Mesangial cell (primary cell): ENCODE results near the gene PLD4. TPM values are rescaled to one million over a fixed set of nuclear protein-coding genes. Genes with fewer than 3 reads are reported as not detected.

Experiments
- total RNA-seq: library from RNA; depleted of rRNA; stranded (reverse); fragments of >200 nt; gene quantifications from 2 replicates; pipeline ENCODE4 v1.2.3, GENCODE V29; 2015

The PLD4 gene
- total RNA-seq: under 0.01 TPM in 1 of 2 replicates, not detected in the other

DNA sequence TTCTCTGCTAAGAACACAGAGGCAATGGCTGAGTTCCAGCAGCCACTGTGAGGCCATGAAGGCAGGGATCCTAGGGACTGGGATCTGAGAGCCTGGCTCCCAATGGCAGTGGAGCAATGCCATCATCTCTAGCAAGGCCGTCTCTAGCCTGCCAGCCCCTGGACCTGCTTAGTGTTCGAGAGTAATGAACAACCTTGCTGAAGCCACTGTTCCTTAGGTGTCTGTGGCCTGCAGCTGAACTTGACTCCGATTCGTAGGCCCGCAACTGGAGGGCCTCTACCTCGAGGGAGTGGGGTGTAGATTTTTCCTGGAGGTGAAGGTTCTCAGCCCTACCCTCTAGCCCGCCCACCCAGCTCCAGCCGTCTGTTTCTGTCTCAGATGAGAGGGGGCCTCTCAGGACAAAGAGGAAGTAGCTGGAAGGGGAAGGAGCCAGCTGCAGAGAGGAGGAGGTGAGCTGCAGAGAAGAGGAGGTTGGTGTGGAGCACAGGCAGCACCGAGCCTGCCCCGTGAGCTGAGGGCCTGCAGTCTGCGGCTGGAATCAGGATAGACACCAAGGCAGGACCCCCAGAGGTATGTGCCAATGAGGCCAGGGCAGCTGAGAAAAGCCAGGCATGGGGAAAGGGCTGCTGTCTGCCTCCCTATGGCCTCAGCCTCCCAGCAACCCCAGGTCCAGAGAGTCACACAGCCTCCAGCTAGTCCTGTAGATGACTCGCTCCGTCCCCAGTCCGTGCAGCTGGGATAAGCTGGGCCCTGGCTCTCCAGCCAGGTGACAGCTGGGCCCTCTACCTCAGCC, at the start of gene PLD4:
PLD4 (plus strand) TSS at position 459 of the 793 bp plus-strand sequence. CDS start 2,262 bp downstream, outside the sequence.

GRCh38 chr14:104977681-104978653, 53.3 kb downstream of the PLD4 start, which contains the start of gene AHNAK2:
AHNAK2 (minus strand) TSS chr14:104978374; CDS start chr14:104978237, 137 bp downstream.

Other genes starting within 250 kb of the PLD4 start
- gene INF2, start 235.3 kb upstream of the PLD4 start, total RNA-seq: 135 and 165 TPM in 2 replicates
- gene ADSS1, start 200.7 kb upstream of the PLD4 start, total RNA-seq: 0.16 and 3.8 TPM in 2 replicates
- 117 and 265 TPM in 2 replicates for gene SIVA1, start 171.7 kb upstream of the PLD4 start, total RNA-seq
- 121 and 181 TPM in 2 replicates for gene AKT1, start 129.1 kb upstream of the PLD4 start, total RNA-seq
- 2.8 and 12.7 TPM in 2 replicates for gene ZBTB42, start 123.8 kb upstream of the PLD4 start, total RNA-seq
- gene CEP170B, start 59.6 kb upstream of the PLD4 start, total RNA-seq: 33.3 and 35.2 TPM in 2 replicates
- gene AHNAK2, start 53.5 kb downstream of the PLD4 start, total RNA-seq: 29.8 and 129 TPM in 2 replicates
- gene CLBA1, start 60.9 kb downstream of the PLD4 start, total RNA-seq: 3.9 and 20.7 TPM in 2 replicates
- 23.3 and 68.1 TPM in 2 replicates for gene CDCA4, start 96.2 kb downstream of the PLD4 start, total RNA-seq
- 0.16 and 0.38 TPM in 2 replicates for gene GPR132, start 140.6 kb downstream of the PLD4 start, total RNA-seq
- gene JAG2, start 243.9 kb downstream of the PLD4 start, total RNA-seq: 0.65 and 2.4 TPM in 2 replicates